Smooth muscle cell of the brain vasculature (primary cell): Measurements from ENCODE around the gene MVD.

Source experiments
- DNase-seq: peaks from one replicate; pipeline ENCODE4 v3.0.0-alpha.2; 2012; ENCODE audit warnings: low read depth, low spot score

MVD gene

GRCh38 chr16:88608076-88608475, 54.8 kb downstream of the MVD start:
- DNase-seq = no peak

DNA sequence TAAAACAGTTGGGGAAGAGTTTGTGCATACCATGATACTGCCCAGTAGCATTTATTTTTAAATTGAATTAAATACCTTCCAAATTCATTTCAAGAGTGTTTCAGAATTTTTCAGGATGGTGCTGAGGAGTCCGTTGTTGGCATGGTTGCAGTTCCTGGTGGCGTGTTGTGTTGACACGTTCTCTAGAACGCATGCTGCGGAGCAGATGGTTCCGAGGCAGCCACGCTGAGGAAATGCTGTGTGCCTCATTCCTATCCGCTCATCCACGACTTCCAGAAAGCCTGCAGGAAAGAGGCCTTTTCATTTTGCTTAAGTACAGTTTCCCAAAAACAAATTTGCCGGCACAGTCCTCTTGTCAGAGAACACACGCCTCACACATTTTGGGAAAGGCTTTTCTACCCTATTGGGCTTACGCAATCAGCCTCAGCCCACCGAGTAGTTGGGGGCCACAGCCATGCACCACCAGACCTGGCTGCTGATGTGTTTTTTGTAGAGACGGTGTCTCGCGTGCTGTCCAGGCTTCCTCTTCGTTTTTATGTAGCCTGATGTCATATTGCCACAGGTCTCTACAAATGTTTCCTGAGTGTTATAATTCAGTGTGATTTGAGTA, 56.6 kb downstream of the MVD start:
- no peak for DNase-seq

DNA sequence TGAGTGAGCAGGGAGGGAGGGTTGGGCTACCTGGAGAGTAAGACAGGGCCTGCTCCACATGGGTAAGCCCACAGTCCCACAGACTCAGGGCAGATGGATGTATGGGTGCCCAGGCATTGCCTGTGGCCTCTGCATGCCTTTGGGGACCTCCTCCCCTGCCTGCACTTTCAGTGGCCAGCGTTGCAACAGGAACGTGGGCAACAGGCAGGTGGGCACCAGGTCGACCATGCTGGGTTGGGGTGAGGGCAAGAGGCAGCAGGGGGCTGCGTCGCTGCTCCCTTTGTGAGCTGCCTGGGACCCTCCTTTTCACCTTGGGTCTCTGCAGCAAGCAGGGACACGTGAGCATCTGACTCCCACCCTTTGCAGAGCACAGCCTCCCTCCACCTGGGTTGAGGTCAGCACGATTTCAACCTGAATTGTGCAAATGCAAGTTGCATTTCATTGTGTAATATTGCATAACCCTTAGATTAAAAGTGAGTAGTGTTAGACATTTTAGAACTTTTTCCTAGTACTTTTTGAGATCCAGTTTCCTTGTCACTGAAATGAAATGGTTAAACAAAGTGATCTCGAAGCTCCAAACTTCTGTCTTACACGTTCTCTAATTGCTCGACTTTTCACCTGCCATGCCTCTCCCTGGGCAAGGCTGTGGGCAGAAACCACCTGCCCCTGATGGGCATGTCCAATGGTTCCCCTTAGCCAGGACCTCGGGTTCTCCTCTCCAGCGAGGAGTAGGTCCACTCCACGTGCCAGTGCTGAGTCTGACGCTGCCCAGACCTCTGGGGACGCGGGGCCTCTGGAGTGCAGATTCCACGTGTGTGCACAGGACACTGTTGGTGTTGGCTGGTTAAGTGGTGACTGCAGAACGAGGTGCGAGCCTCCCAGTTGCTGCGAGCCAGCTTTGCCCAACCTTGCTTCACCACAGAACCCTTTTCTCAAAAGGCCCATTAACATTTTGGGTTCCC, 57.4 kb downstream of the MVD start:
- no peak for DNase-seq

GRCh38 chr16:88602091-88602490, 60.8 kb downstream of the MVD start:
- DNase-seq = no peak
